ENCODE data around the gene XRCC1. TPM values are rescaled to one million over a fixed set of nuclear protein-coding genes. Genes with fewer than 3 reads are reported as not detected.

The XRCC1 gene
- total RNA-seq, 3 donors from 2014 or later = 21.0 to 30.6 (median 29.0) TPM

DNA sequence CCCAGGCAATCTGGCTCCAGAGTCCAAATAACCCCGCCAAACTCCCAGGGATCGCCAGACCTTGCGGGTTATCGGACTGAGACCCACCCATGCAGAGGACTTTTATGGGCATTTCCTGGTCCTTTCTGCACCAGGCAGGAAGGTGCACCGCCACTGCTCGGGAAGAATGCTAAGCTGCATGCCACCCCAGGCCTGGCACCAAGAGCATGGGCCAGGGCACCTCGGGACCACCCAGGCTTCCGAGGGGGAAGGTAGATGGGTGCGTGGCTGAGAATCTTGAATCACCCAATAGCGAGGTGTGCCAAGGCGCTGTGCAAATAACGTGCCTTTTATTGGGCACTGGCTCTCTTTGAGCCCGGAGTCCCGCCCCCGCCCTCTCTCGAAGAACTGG lies 42.8 kb downstream of the XRCC1 start:
- DNase-seq (ENCODE audit: low spot score in 2 of 2) = peak; percentile 55 to 59
- Histone ChIP-seq H3K27ac (peak overlapping the region; percentile 78 to 87), H3K4me3 (peak overlapping the region; percentile 54 to 71 (median 66)), H3K9me3 (no peaks in the 10 kb centered on the region), H3K27me3 (no peaks in the 10 kb centered on the region), H3K36me3 (no peaks in the 10 kb centered on the region), H3K4me1 (no peaks in the 10 kb centered on the region)
- intact Hi-C loops (cut with DNase I; ENCODE audit: low total_unique reads) = loop anchor here (10.0 kb wide), 1 partner anchor 62 kb away; the partner anchor contains the start of genes IRGQ and ZNF576
- TF ChIP-seq, protein P1, sequence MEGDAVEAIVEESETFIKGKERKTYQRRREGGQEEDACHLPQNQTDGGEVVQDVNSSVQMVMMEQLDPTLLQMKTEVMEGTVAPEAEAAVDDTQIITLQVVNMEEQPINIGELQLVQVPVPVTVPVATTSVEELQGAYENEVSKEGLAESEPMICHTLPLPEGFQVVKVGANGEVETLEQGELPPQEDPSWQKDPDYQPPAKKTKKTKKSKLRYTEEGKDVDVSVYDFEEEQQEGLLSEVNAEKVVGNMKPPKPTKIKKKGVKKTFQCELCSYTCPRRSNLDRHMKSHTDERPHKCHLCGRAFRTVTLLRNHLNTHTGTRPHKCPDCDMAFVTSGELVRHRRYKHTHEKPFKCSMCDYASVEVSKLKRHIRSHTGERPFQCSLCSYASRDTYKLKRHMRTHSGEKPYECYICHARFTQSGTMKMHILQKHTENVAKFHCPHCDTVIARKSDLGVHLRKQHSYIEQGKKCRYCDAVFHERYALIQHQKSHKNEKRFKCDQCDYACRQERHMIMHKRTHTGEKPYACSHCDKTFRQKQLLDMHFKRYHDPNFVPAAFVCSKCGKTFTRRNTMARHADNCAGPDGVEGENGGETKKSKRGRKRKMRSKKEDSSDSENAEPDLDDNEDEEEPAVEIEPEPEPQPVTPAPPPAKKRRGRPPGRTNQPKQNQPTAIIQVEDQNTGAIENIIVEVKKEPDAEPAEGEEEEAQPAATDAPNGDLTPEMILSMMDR (IDR thresholded peaks at IDR 0.05) = no peak
- TF ChIP-seq POLR2A (IDR thresholded peaks at IDR 0.05) (no peak), POLR2AphosphoS5 (IDR thresholded peaks at IDR 0.05) (no peak)

GRCh38 chr19:43527860-43528622 lies 47.3 kb downstream of the XRCC1 start:
- H3K4me1 ChIP-seq = peaks cover 4 to 8% of the 10 kb centered on the region in 2 donors
- DNase-seq (ENCODE audit: low spot score in 2 of 2) = peak in 1 of 2 donors; percentile 45
- TF ChIP-seq POLR2A (IDR thresholded peaks at IDR 0.05) = no peak
- peak; percentile 28 to 87 (median 38) for TF ChIP-seq POLR2AphosphoS5 (IDR thresholded peaks at IDR 0.05)
- H3K27ac ChIP-seq = peak overlapping the region; percentile 93 to 95
- H3K9me3 ChIP-seq = no peaks in the 10 kb centered on the region
- no peaks in the 10 kb centered on the region for H3K27me3 ChIP-seq
- intact Hi-C loops (cut with DNase I; ENCODE audit: low total_unique reads) = no loop called here
- no peaks in the 10 kb centered on the region for H3K36me3 ChIP-seq
- peak overlapping the region; percentile 73 to 86 (median 85) for H3K4me3 ChIP-seq

- peak within 1 kb of the TSS; percentile 93 to 95 for H3K27ac ChIP-seq
- no peaks in the 10 kb centered on the region for H3K9me3 ChIP-seq
- DNase-seq (ENCODE audit: low spot score in 2 of 2) = peak; percentile 63 to 73
- TF ChIP-seq POLR2AphosphoS5 (IDR thresholded peaks at IDR 0.05) (peak; percentile 39 to 72 (median 56)), POLR2A (IDR thresholded peaks at IDR 0.05) (peak; percentile 66)
- TF ChIP-seq, protein P1 (IDR thresholded peaks at IDR 0.05) = no peak
- H3K36me3 ChIP-seq = no peaks in the 10 kb centered on the region
- peak within 1 kb of the TSS; percentile 73 to 86 (median 85) for H3K4me3 ChIP-seq
- intact Hi-C loops (cut with DNase I; ENCODE audit: low total_unique reads) = no loop called here
- peaks cover 4 to 8% of the 10 kb centered on the region in 2 donors for H3K4me1 ChIP-seq
- no peaks in the 10 kb centered on the region for H3K27me3 ChIP-seq
These were observed 48.2 kb downstream of the XRCC1 start, which contains the start of gene ETHE1 for GRCh38 chr19:43526884-43527859. TSS of gene ETHE1 (minus strand) at chr19:43527201. CDS start at chr19:43527177, 24 bp downstream.

- Histone ChIP-seq H3K27ac (peak overlapping the region; percentile 93 to 95), H3K9me3 (no peaks in the 10 kb centered on the region), H3K4me3 (peak overlapping the region; percentile 73 to 86 (median 85)), H3K36me3 (no peaks in the 10 kb centered on the region), H3K27me3 (no peaks in the 10 kb centered on the region), H3K4me1 (peaks cover 4 to 8% of the 10 kb centered on the region in 2 donors)
- TF ChIP-seq POLR2A (IDR thresholded peaks at IDR 0.05) (no peak), POLR2AphosphoS5 (IDR thresholded peaks at IDR 0.05) (no peak)
- TF ChIP-seq, protein P1 (IDR thresholded peaks at IDR 0.05) = no peak
- intact Hi-C loops (cut with DNase I; ENCODE audit: low total_unique reads) = no loop called here
- DNase-seq (ENCODE audit: low spot score in 2 of 2) = peak in 1 of 2 donors; percentile 35
These were observed 49.2 kb downstream of the XRCC1 start for GRCh38 chr19:43525836-43526771.

Data from breast epithelium (tissue), 4 donors.